GM10248 (cell line): ENCODE measurements around the gene CYP24A1.

Experiments
- CTCF ChIA-PET: fragments of 300-600 bp; sonication (Branson Sonifier 250); formaldehyde crosslinking; extraction: SDS; loops from one replicate; lab custom pipeline; 2021; ENCODE audit warnings: antibody characterized with exemption; lab: Yijun Ruan, JAX
- POLR2A ChIA-PET: fragments of 350-650 bp; sonication (Branson Sonifier 250); formaldehyde crosslinking; extraction: SDS; loops from one replicate; lab custom pipeline; 2020; ENCODE audit warnings: antibody characterized with exemption; lab: Yijun Ruan, JAX
- DNase-seq: peaks from one replicate; pipeline ENCODE4 v3.0.0; 2012; ENCODE audit errors: extremely low spot score
- TF ChIP-seq, protein P1 (sequence below): IDR thresholded peaks from 2 replicates; pipeline ENCODE4 v1.5.1; 2012; ENCODE audit warnings: mild to moderate bottlenecking, low read depth; ENCODE audit errors: extremely low read depth, missing control alignments, control extremely low read depth

The CYP24A1 gene

DNA sequence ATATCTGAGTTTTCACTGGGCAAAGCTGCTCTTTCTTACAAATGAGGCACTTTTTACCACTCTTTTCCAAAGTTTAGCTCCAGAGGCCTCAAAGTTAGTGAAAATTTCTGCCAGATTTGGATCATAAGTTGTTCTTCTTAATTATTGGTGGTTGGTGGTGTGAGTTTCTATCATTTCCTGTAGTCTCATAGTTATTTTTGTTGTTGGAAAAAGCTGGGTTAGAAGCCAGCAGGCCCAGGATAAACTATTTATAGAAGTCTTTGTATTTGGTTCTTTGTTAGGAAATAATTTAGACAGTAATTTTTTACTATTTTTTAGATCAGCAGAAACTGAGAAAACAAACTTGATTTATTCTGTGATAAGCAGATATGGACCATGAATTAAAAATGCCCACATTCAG lies 44.7 kb upstream of the CYP24A1 start:
- DNase-seq: no peak
- POLR2A ChIA-PET: no interaction called here
- TF ChIP-seq, protein P1, sequence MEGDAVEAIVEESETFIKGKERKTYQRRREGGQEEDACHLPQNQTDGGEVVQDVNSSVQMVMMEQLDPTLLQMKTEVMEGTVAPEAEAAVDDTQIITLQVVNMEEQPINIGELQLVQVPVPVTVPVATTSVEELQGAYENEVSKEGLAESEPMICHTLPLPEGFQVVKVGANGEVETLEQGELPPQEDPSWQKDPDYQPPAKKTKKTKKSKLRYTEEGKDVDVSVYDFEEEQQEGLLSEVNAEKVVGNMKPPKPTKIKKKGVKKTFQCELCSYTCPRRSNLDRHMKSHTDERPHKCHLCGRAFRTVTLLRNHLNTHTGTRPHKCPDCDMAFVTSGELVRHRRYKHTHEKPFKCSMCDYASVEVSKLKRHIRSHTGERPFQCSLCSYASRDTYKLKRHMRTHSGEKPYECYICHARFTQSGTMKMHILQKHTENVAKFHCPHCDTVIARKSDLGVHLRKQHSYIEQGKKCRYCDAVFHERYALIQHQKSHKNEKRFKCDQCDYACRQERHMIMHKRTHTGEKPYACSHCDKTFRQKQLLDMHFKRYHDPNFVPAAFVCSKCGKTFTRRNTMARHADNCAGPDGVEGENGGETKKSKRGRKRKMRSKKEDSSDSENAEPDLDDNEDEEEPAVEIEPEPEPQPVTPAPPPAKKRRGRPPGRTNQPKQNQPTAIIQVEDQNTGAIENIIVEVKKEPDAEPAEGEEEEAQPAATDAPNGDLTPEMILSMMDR: no peak
- CTCF ChIA-PET: interaction anchor here (1.5 to 4.8 kb wide), 2 partner anchors 10 to 18 kb away, joined by 5 to 26 read pairs; partner anchors contain the start of gene PFDN4

DNA sequence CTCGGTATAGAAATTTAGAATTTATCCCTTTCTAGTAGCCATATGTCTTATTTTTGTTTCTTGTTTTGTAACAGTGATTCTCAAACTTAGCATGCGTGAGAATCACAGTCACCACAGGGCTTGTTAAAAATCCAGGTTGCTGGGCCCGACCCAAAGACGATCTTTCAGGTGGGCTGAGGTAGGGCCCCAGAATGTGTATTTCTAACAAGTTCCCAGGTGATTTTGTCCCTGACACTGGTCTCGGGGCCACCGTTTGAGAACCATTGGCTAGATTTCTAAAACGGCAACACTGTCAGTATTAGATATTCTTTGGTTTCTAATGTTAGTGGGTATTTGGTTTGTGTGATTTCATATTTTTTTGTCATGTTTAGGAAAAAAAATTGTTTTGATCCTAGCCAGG lies 44.0 kb upstream of the CYP24A1 start:
- no peak for DNase-seq
- POLR2A ChIA-PET: no interaction called here
- TF ChIP-seq, protein P1: no peak
- CTCF ChIA-PET: interaction anchor here (4.8 kb wide), 1 partner anchor 10 kb away, joined by 26 read pairs; the partner anchor contains the start of gene PFDN4

DNA sequence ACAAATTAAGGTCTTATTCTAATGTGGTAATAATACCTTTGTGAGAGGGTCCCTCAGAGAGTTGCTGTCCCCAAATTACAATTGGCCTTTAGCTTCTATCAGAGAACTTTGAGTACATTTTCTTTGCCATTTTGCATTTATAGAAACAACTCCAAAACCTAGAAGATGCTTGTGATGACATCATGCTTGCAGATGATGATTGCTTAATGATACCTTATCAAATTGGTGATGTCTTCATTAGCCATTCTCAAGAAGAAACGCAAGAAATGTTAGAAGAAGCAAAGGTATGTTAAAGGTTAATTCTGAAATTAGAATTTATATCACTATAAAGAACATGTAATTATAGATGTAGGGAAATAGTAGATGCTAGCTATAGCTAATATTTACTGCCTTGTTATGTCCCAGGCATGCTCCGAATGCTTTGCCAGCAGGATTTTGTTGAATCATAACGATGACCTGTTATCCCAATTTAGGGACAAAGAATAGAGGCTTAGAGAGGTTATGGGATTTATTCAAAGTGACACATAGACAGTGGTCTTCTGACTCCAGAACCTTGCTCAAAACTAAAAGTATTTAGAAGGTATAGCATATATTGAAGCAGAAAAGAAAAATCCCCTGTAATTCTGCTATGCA lies 41.5 kb upstream of the CYP24A1 start:
- no peak for DNase-seq
- ChIA-PET CTCF (interaction anchor here (0.5 to 11.2 kb wide), 2 partner anchors 16 to 1897 kb away, joined by 3 to 83 read pairs; no protein-coding TSS in a partner anchor), POLR2A (no interaction called here)
- TF ChIP-seq, protein P1: no peak

DNA sequence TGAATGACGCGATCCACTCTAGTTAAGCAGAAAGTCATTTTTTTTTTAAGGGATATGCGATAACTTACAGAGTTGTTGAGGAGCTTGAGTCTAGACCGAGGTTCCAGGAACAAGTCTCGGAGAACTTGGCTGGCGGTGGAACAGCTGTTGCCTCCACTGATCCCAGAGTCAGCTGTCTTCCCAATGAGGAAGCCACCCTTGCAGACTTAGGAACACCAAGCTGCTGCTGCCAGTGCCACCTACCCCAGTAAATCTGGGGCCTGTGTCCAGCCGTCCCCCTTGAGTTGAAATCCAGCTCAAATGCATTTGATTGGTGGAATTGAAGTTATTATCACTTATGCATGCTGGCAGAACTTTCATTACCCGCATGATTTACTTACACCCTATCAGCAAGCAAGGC lies 40.8 kb upstream of the CYP24A1 start:
- DNase-seq: no peak
- POLR2A ChIA-PET: no interaction called here

DNA sequence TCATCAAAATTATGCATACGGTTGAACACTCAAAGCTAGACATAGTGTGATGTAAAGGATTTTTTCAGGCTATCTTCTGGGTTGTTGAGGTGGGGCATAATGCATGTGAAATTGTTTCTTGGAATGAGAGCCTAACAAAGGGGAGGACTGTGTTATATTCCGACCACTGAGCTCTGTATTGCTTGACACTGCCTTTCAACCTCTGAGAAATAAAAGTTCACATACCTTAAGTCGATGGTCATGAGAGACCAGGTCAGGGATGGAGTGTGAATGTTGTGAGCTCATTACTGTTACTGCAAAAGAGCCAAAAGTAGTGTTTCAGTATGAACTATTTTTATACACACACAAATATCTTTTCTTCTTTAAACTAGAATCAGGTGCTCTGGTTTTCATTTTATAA lies 39.1 kb upstream of the CYP24A1 start:
- no peak for DNase-seq
- TF ChIP-seq, protein P1: no peak
- ChIA-PET CTCF (interaction anchor here (1.2 to 11.2 kb wide), 4 partner anchors 9 to 435 kb away, joined by 5 to 83 read pairs (median 5); no protein-coding TSS in a partner anchor), POLR2A (no interaction called here)

More for the DNA sequence above, 40.8 kb upstream of the CYP24A1 start:
- CTCF ChIA-PET: interaction anchor here (0.8 to 11.2 kb wide), 4 partner anchors 8 to 110 kb away, joined by 3 to 83 read pairs (median 5); no protein-coding TSS in a partner anchor
- TF ChIP-seq, protein P1: no peak

DNA sequence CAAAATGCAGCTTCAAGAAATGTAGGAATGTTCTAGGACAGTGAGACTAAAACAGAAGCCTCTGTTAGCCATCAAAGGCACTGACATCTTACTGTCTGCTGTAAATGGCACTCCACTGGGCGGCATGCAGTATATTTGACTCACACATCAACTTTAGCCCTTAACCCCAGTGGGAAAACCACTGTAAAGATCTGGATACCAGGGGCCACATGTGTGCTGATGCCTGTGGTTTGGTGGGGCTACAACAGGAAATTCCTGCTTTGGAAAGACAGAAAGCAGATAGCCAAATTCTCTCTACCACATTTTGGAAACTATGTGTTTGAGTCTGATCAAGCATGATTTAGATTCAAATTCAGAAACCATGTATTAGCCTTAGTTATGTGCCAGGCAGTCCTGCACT lies 38.4 kb upstream of the CYP24A1 start:
- DNase-seq: no peak
- CTCF ChIA-PET: interaction anchor here (1.2 to 11.2 kb wide), 5 partner anchors 9 to 435 kb away, joined by 3 to 83 read pairs (median 5); no protein-coding TSS in a partner anchor
- TF ChIP-seq, protein P1: no peak
- POLR2A ChIA-PET: no interaction called here
